NB4 (cell line): ENCODE data around the gene OR2T1.

Experiments
- POLR2A ChIP-seq: IDR thresholded peaks from 2 replicates; pipeline ENCODE4 v1.6.1; 2011; ENCODE audit warnings: mild to moderate bottlenecking; ENCODE audit not compliant: insufficient read length; ENCODE audit errors: extremely low read depth
- TF ChIP-seq, protein P1 (sequence below): IDR thresholded peaks from one replicate; pipeline ENCODE4 v1.5.1; 2012; ENCODE audit warnings: low read depth, low read length

DNA sequence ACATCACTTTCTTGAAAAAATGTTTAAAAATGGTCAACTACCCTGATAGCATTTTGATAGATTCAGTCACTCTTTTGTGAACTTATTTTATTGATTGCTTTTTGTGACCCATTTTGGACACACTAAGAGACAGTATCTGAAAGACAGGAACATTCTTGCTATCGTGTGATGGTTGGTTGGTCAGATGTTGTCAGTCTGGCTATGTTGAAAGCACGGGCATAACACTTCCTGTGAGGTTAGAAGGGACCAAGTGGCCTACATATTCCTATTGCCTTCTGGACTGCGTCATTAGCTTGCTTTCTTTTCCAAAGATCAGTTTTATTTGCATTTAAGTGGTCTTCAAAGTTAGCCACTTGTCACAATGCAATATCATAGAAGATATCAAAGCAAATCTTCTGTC lies 25.9 kb upstream of the OR2T1 start:
- TF ChIP-seq, protein P1, sequence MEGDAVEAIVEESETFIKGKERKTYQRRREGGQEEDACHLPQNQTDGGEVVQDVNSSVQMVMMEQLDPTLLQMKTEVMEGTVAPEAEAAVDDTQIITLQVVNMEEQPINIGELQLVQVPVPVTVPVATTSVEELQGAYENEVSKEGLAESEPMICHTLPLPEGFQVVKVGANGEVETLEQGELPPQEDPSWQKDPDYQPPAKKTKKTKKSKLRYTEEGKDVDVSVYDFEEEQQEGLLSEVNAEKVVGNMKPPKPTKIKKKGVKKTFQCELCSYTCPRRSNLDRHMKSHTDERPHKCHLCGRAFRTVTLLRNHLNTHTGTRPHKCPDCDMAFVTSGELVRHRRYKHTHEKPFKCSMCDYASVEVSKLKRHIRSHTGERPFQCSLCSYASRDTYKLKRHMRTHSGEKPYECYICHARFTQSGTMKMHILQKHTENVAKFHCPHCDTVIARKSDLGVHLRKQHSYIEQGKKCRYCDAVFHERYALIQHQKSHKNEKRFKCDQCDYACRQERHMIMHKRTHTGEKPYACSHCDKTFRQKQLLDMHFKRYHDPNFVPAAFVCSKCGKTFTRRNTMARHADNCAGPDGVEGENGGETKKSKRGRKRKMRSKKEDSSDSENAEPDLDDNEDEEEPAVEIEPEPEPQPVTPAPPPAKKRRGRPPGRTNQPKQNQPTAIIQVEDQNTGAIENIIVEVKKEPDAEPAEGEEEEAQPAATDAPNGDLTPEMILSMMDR, result no peak
- TF ChIP-seq POLR2A, result no peak
